ENCODE results near the gene NPHS2.
"Not testable (repeated sequence)": the region's sequence is repeated elsewhere in the genome, so short reads cannot be mapped to it uniquely, and the experiment has no call there.

Gene NPHS2

GRCh38 chr1:179545321-179545720 is 30.4 kb downstream of the NPHS2 start:
- DNase-seq, result no peak

DNA sequence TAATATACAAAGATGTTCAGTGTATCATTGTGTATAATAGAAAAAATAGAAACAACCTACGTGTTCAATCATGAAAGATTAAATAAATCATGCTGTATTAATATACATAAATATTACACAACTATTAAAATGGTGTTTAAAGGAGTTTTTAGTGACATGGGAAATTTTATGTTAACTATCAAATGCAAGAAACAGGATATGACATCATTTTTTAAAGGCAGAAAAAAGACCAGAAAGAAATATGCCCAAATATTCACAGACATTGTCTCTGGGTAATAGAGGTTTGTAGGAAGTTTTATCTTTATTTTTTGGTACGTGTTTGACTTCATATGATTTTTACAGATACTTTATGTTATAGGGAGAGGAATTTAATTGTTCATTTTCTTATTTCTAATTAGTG is 34.0 kb downstream of the NPHS2 start:
- no peak for DNase-seq

DNA sequence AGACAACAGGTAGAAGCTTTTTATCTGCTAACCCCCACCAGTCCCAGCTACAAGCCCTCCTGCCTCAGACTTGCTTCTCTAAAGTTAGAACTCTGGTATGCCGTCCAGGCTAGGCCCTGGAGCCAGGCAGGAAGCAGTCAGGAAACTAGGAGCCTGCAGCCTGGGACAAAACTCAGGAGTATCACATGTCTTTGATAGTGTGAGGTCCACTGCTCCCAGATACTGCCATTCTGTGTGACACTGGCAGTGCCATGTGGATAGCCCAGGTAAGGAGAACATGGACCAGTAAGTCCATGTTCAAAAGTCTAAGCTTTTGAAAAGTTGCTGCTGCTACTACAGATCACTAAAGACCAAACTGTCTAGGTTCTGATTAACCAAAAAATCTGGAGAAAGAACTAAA is 45.4 kb downstream of the NPHS2 start:
- DNase-seq, result no peak

- DNase-seq, result no peak
These were observed 46.1 kb downstream of the NPHS2 start for GRCh38 chr1:179529482-179530195.

DNA sequence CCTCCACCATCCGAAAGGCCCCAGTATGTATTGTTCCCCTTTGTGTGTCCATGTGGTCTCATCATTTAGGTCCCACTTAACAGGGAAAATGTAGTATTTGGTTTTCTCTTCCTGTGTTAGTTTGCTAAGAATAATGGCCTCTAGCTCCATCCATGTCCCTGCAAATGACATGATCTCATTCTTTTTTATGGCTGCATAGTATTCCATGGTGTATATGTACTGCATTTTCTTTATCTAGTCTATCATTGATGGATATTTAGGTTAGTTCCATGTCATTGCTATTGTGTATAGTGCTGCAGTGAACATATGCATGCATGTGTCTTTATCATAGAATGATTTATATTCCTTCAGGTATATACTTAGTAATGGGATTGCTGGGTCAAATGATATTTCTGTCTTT is 57.2 kb downstream of the NPHS2 start:
- not testable (repeated sequence) for DNase-seq

- no peak for DNase-seq
These were observed 58.6 kb downstream of the NPHS2 start for GRCh38 chr1:179516976-179517705.

GRCh38 chr1:179510038-179510437 is 65.7 kb downstream of the NPHS2 start:
- no peak for DNase-seq

DNA sequence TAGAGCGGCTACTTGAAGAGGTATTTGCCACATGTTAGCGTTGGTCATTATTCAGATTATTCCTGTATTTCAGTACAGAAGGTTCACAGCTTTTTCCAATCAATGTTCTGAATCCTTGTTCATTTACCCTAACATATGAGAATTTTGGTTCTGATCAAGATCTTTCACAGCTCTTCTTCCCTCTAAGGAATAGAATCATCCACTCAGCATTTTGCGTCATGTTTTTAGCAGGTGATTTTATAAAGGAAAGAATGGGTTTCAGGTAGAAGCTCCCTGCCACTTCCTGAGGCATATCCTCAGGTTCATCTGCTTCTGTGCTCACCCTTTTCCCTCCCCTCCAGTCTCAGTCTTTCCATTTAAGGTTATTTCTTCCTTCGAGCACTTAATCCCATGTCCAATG is 66.4 kb downstream of the NPHS2 start:
- no peak for DNase-seq

- DNase-seq, result no peak
These were observed 69.5 kb downstream of the NPHS2 start for GRCh38 chr1:179506199-179506598.
